HEK293T (cell line): Measurements from ENCODE around the gene BLACAT1.

Experiments
- ARNT ChIP-seq: fragments of 450-650 bp; IDR thresholded peaks from 2 replicates; pipeline ENCODE4 v1.6.1; 2017; ENCODE audit warnings: mild to moderate bottlenecking
- BHLHE40 ChIP-seq: fragments of 450-650 bp; IDR thresholded peaks from 2 replicates; pipeline ENCODE4 v1.6.1; 2016; ENCODE audit warnings: mild to moderate bottlenecking, moderate library complexity, borderline replicate concordance
- CTBP1 ChIP-seq: fragments of 450-650 bp; IDR thresholded peaks from 2 replicates; pipeline ENCODE4 v1.6.1; 2016; ENCODE audit warnings: borderline replicate concordance
- ELF4 ChIP-seq: fragments of 450-650 bp; IDR thresholded peaks from 2 replicates; pipeline ENCODE4 v1.6.1; 2017; ENCODE audit warnings: antibody characterized with exemption
- FOXM1 ChIP-seq: fragments of 450-650 bp; IDR thresholded peaks from 2 replicates; pipeline ENCODE4 v1.6.1; 2017; ENCODE audit warnings: mild to moderate bottlenecking, borderline replicate concordance
- LEF1 ChIP-seq: fragments of 450-650 bp; IDR thresholded peaks from 2 replicates; pipeline ENCODE4 v1.6.1; 2017; ENCODE audit warnings: mild to moderate bottlenecking, borderline replicate concordance
- NFRKB ChIP-seq: fragments of 450-650 bp; IDR thresholded peaks from 2 replicates; pipeline ENCODE4 v1.6.1; 2016; ENCODE audit warnings: mild to moderate bottlenecking, moderate library complexity
- SP1 ChIP-seq: fragments of 450-650 bp; IDR thresholded peaks from 2 replicates; pipeline ENCODE4 v1.6.1; 2017
- SUZ12 ChIP-seq: fragments of 450-650 bp; IDR thresholded peaks from 2 replicates; pipeline ENCODE4 v1.6.1; 2016; ENCODE audit warnings: mild to moderate bottlenecking
- TARDBP ChIP-seq: fragments of 450-650 bp; IDR thresholded peaks from 2 replicates; pipeline ENCODE4 v1.6.1; 2016
- ZNF384 ChIP-seq: fragments of 450-650 bp; IDR thresholded peaks from 2 replicates; pipeline ENCODE4 v1.6.1; 2016

GRCh38 chr1:205494115-205494514 lies 38.3 kb upstream of the BLACAT1 start:
- no peak for TF ChIP-seq SP1
- no peak for TF ChIP-seq BHLHE40
- no peak for TF ChIP-seq ZNF384
- no peak for TF ChIP-seq FOXM1
- no peak for TF ChIP-seq ARNT
- no peak for TF ChIP-seq CTBP1
- TF ChIP-seq TARDBP = no peak
- TF ChIP-seq NFRKB = no peak
- TF ChIP-seq SUZ12 = no peak
- no peak for TF ChIP-seq ELF4
- no peak for TF ChIP-seq LEF1
